Activated CD8-positive, alpha-beta T cell treated with anti-CD3 and anti-CD28 coated beads for 36 hours (primary cell): Measurements from ENCODE around the gene MOB1B. TPM values are rescaled to one million over a fixed set of nuclear protein-coding genes. Genes with fewer than 3 reads are reported as not detected.

Experiments
- ATAC-seq: fragments of 200-7000 bp; cut with Tn5 transposase; one replicate; pipeline ENCODE4 v1.10.0; 2021; ENCODE audit warnings: mild to moderate bottlenecking, moderate library complexity
- CTCF ChIA-PET: fragments of 350-600 bp; sonication (Branson Sonifier 250); formaldehyde crosslinking; loops from one replicate; lab custom pipeline; 2021; ENCODE audit warnings: antibody characterized with exemption; lab: Charles Lee
- POLR2A ChIA-PET: fragments of 350-600 bp; sonication (Branson Sonifier 250); formaldehyde crosslinking; loops from one replicate; lab custom pipeline; 2021; ENCODE audit warnings: antibody characterized with exemption; lab: Charles Lee
- DNase-seq: peaks from one replicate; pipeline ENCODE4 v3.0.0-alpha.2; 2020
- H3K27ac Mint-ChIP-seq: one replicate; pipeline ENCODE4 v1.8.0; 2021; ENCODE audit warnings: mild to moderate bottlenecking, mixed read lengths
- H3K27me3 Mint-ChIP-seq: one replicate; pipeline ENCODE4 v1.8.0; 2021; ENCODE audit warnings: mixed read lengths
- H3K36me3 Mint-ChIP-seq: one replicate; pipeline ENCODE4 v1.8.0; 2021; ENCODE audit warnings: low read depth, mixed read lengths
- H3K4me1 Mint-ChIP-seq: one replicate; pipeline ENCODE4 v1.8.0; 2021; ENCODE audit warnings: low read depth, mixed read lengths
- H3K4me3 Mint-ChIP-seq: one replicate; pipeline ENCODE4 v1.8.0; 2021; ENCODE audit warnings: mild to moderate bottlenecking, moderate library complexity, mixed read lengths
- H3K9me3 Mint-ChIP-seq: one replicate; pipeline ENCODE4 v1.8.0; 2021; ENCODE audit warnings: mixed read lengths
- CTCF ChIP-seq: fragments of 200-600 bp; IDR thresholded peaks from one replicate; pipeline ENCODE4 v1.8.0; 2022; ENCODE audit warnings: antibody characterized with exemption, mild to moderate bottlenecking
- intact Hi-C: fragments of 100-400 bp; cut with micrococcal nuclease; formaldehyde crosslinking; loops from one replicate; pipeline ENCODE4 v1.10.0; 2022
- total RNA-seq, 2 experiments: library from RNA; stranded (reverse); gene quantifications; one replicate each; pipeline ENCODE4 v1.2.3, GENCODE V29; 2021

The MOB1B gene
- total RNA-seq, 2 experiments from 2014 or later: 14.9 to 19.7 TPM

DNA sequence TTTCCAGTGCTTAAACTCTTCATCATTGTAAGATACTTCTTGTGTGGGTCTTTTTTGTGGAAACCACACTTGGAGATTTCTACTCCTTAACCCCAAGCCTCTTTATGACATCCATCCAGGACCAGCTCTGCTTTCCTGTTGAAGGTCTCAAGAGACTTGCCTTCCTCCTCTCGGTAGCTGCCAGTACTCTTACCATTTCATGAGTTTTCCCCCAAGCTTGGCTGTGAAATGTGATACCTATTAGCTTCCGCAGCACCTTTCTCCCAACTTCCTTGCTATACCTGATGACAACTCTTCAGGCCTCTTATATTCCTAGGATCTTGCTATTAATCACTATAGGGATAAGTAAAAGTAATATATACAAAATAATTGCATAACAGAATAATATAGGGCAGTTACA, 89.4 kb downstream of the MOB1B start:
- DNase-seq: no peak
- Mint-ChIP-seq H3K27me3 (no peaks in the 10 kb centered on the region), H3K9me3 (no peaks in the 10 kb centered on the region), H3K4me3 (no peak overlapping the region), H3K27ac (no peak overlapping the region), H3K4me1 (peaks cover 22% of the 10 kb centered on the region), H3K36me3 (peaks cover 19% of the 10 kb centered on the region)
- no peak for ATAC-seq
- TF ChIP-seq CTCF: no peak
- CTCF ChIA-PET: interaction anchor here (1.2 kb wide), 1 partner anchor 148 kb away, joined by 3 read pairs; no protein-coding TSS in a partner anchor
- intact Hi-C loops: loop anchor here (5.0 kb wide), 2 partner anchors 89 to 149 kb away; partner anchors contain the start of gene MOB1B
- POLR2A ChIA-PET: no interaction called here

DNA sequence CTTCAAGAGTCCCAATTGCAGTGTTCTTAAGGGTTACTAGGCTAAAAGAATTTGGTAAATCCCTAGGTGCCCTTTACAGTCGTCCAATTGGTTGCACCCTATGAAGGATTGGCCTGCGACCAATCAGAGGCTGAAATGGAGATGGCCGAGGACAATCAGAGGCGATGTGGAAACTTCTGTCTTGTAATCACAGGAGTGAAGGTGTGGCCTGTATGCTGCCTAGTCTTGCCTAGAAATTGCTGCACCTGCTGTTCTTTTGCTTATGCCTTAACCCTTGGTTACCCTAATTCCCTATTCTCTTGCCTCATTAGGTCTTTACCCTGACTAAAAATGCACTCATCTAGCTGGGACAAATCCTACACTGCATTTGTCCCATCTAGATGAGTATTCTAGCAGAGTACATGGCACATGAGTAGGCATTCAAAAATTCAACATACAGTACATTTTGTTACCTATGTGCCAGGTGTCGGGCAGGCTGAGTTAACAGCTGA, 90.3 kb downstream of the MOB1B start:
- intact Hi-C loops: loop anchor here (5.0 kb wide), 2 partner anchors 90 to 150 kb away; partner anchors contain the start of gene MOB1B
- Mint-ChIP-seq H3K27ac (peak overlapping the region; percentile 92), H3K9me3 (no peaks in the 10 kb centered on the region), H3K4me3 (peak overlapping the region; percentile 94), H3K27me3 (no peaks in the 10 kb centered on the region), H3K4me1 (peaks cover 30% of the 10 kb centered on the region), H3K36me3 (peaks cover 21% of the 10 kb centered on the region)
- ATAC-seq (no peak), DNase-seq (peak; percentile 19)
- no peak for TF ChIP-seq CTCF
- CTCF ChIA-PET: interaction anchor here (2.7 to 5.5 kb wide), 2 partner anchors 16 to 90 kb away, joined by 8 to 59 read pairs; partner anchors contain the start of gene MOB1B
- POLR2A ChIA-PET: interaction anchor here (0.6 to 2.9 kb wide), 5 partner anchors 10 to 303 kb away, joined by 3 to 14 read pairs (median 3); partner anchors contain the start of genes GRSF1 and UTP3

- Mint-ChIP-seq H3K36me3 (peaks cover 24% of the 10 kb centered on the region), H3K4me1 (peaks cover 34% of the 10 kb centered on the region), H3K9me3 (no peaks in the 10 kb centered on the region), H3K4me3 (peak within 1 kb of the TSS; percentile 94), H3K27ac (peak within 1 kb of the TSS; percentile 94), H3K27me3 (no peaks in the 10 kb centered on the region)
- no peak for TF ChIP-seq CTCF
- DNase-seq (peak; percentile 86), ATAC-seq (peak; percentile 81)
- intact Hi-C loops: loop anchor here (5.0 kb wide), 2 partner anchors 91 to 151 kb away; partner anchors contain the start of gene MOB1B
- POLR2A ChIA-PET: interaction anchor here (0.6 to 2.9 kb wide), 11 partner anchors 10 to 304 kb away, joined by 3 to 14 read pairs (median 3); partner anchors contain the start of genes GRSF1 and UTP3
- CTCF ChIA-PET: interaction anchor here (1.6 to 5.5 kb wide), 4 partner anchors 11 to 258 kb away, joined by 4 to 59 read pairs (median 13); partner anchors contain the start of gene MOB1B
Observed at GRCh38 chr4:70993181-70994068, 91.3 kb downstream of the MOB1B start, which contains the start of gene DCK. DCK (plus strand) TSS chr4:70993649; CDS start chr4:70993836, 187 bp downstream.

DNA sequence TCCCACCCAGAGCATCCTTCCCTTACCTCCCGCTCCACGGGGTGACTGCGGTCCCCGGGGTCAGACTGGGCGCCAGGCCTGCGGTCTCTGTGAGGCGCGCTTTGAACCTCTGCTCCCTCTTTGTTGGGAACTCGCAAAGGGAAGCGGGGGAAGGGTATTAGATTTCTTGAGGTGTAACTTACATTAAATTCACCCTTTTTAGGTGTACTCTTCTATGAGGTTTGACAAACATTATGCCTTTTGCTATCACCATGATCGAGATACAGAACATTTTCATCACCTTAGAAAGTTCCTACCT, 91.8 kb downstream of the MOB1B start:
- peak overlapping the region; percentile 94 for H3K4me3 Mint-ChIP-seq
- H3K4me1 Mint-ChIP-seq: peaks cover 38% of the 10 kb centered on the region
- peak overlapping the region; percentile 94 for H3K27ac Mint-ChIP-seq
- no peak for TF ChIP-seq CTCF
- H3K9me3 Mint-ChIP-seq: peaks cover under 1% of the 10 kb centered on the region
- ATAC-seq: no peak
- H3K27me3 Mint-ChIP-seq: no peaks in the 10 kb centered on the region
- intact Hi-C loops: loop anchor here (5.0 kb wide), 2 partner anchors 92 to 152 kb away; partner anchors contain the start of gene MOB1B
- no peak for DNase-seq
- CTCF ChIA-PET: interaction anchor here (1.3 to 5.5 kb wide), 5 partner anchors 10 to 259 kb away, joined by 4 to 59 read pairs (median 8); partner anchors contain the start of gene MOB1B
- POLR2A ChIA-PET: interaction anchor here (0.7 to 2.9 kb wide), 8 partner anchors 9 to 282 kb away, joined by 3 to 14 read pairs (median 3); partner anchors contain the start of gene GRSF1
- H3K36me3 Mint-ChIP-seq: peaks cover 28% of the 10 kb centered on the region
